ENCODE results near the gene PRUNE2.
"Not testable (repeated sequence)": the region's sequence is repeated elsewhere in the genome, so short reads cannot be mapped to it uniquely, and the experiment has no call there.

Gene PRUNE2

GRCh38 chr9:76607730-76608436 is 298.0 kb downstream of the PRUNE2 start:
- DNase-seq (ENCODE audit: low read depth in 2 of 2, low spot score in 1 of 2), result no peak

GRCh38 chr9:76605321-76605900 is 300.5 kb downstream of the PRUNE2 start:
- DNase-seq (ENCODE audit: low read depth in 2 of 2, low spot score in 1 of 2), result no peak

- no peak for DNase-seq (ENCODE audit: low read depth in 2 of 2, low spot score in 1 of 2)
Observed at GRCh38 chr9:76603931-76604570, 301.9 kb downstream of the PRUNE2 start.

- DNase-seq (ENCODE audit: low read depth in 2 of 2, low spot score in 1 of 2), result no peak
Observed at GRCh38 chr9:76603448-76603895, 302.4 kb downstream of the PRUNE2 start.

GRCh38 chr9:76602199-76602598 is 303.7 kb downstream of the PRUNE2 start:
- DNase-seq (ENCODE audit: low read depth in 2 of 2, low spot score in 1 of 2), result no peak

GRCh38 chr9:76600007-76600615 is 305.8 kb downstream of the PRUNE2 start:
- DNase-seq (ENCODE audit: low read depth in 2 of 2, low spot score in 1 of 2), result no peak

- DNase-seq (ENCODE audit: low read depth in 2 of 2, low spot score in 1 of 2), result no peak
Observed at GRCh38 chr9:76598981-76599380, 306.9 kb downstream of the PRUNE2 start.

- DNase-seq (ENCODE audit: low read depth in 2 of 2, low spot score in 1 of 2), result no peak
Observed at GRCh38 chr9:76595645-76596044, 310.3 kb downstream of the PRUNE2 start.

GRCh38 chr9:76594764-76595424 is 311.0 kb downstream of the PRUNE2 start:
- no peak for DNase-seq (ENCODE audit: low read depth in 2 of 2, low spot score in 1 of 2)

- DNase-seq (ENCODE audit: low read depth in 2 of 2, low spot score in 1 of 2), result not testable (repeated sequence)
Observed at GRCh38 chr9:76593961-76594735, 311.8 kb downstream of the PRUNE2 start.

GRCh38 chr9:76592974-76593347 is 313.0 kb downstream of the PRUNE2 start:
- DNase-seq (ENCODE audit: low read depth in 2 of 2, low spot score in 1 of 2), result no peak

GRCh38 chr9:76592091-76592973 is 313.6 kb downstream of the PRUNE2 start:
- DNase-seq (ENCODE audit: low read depth in 2 of 2, low spot score in 1 of 2), result no peak

GRCh38 chr9:76591256-76591950 is 314.5 kb downstream of the PRUNE2 start:
- no peak for DNase-seq (ENCODE audit: low read depth in 2 of 2, low spot score in 1 of 2)

- no peak for DNase-seq (ENCODE audit: low read depth in 2 of 2, low spot score in 1 of 2)
Observed at GRCh38 chr9:76588316-76588715, 317.6 kb downstream of the PRUNE2 start.

- no peak for DNase-seq (ENCODE audit: low read depth in 2 of 2, low spot score in 1 of 2)
Observed at GRCh38 chr9:76586390-76587314, 319.3 kb downstream of the PRUNE2 start.

GRCh38 chr9:76585487-76586389 is 320.2 kb downstream of the PRUNE2 start:
- no peak for DNase-seq (ENCODE audit: low read depth in 2 of 2, low spot score in 1 of 2)

- no peak for DNase-seq (ENCODE audit: low read depth in 2 of 2, low spot score in 1 of 2)
Observed at GRCh38 chr9:76583256-76583655, 322.7 kb downstream of the PRUNE2 start.
